Fibroblast of lung (primary cell): ENCODE data around the gene PAX2. TPM values are rescaled to one million over a fixed set of nuclear protein-coding genes. Genes with fewer than 3 reads are reported as not detected.

Source experiments
- DNase-seq, 2 donors: peaks; one replicate each; pipeline versions ENCODE4 v3.0.0 to v3.0.0-alpha.2; 2010; ENCODE audit warnings: low read depth in 2 of 2
- H2AFZ ChIP-seq: 2 replicates; pipeline ENCODE4 v1.5.1; 2012; ENCODE audit warnings: low read length, control low read depth, inconsistent platforms
- H3K27ac ChIP-seq: 2 replicates; pipeline ENCODE4 v1.5.1; 2011; ENCODE audit warnings: low read length, control low read depth; ENCODE audit not compliant: insufficient read depth
- H3K27me3 ChIP-seq: 2 replicates; pipeline ENCODE4 v1.5.1; 2011; ENCODE audit warnings: mild to moderate bottlenecking, low read length; ENCODE audit not compliant: control insufficient read depth, insufficient read depth
- H3K36me3 ChIP-seq: 2 replicates; pipeline ENCODE4 v1.5.1; 2011; ENCODE audit warnings: low read length; ENCODE audit not compliant: control insufficient read depth, insufficient read depth
- H3K4me1 ChIP-seq: 2 replicates; pipeline ENCODE4 v1.5.1; 2011; ENCODE audit warnings: low read length; ENCODE audit not compliant: control insufficient read depth, insufficient read depth; ENCODE audit errors: extremely low read depth
- H3K4me2 ChIP-seq: 2 replicates; pipeline ENCODE4 v1.5.1; 2011; ENCODE audit warnings: low read length, control low read depth; ENCODE audit not compliant: insufficient read depth; ENCODE audit errors: extremely low read depth
- H3K4me3 ChIP-seq, 4 experiments: fragments of 200-600 bp in 1 of 4; sonication (generic) in 1 of 4; replicated peaks in 1 of 4; 2 replicates each; pipeline ENCODE4 v1.5.1; 2011 to 2016; ENCODE audit warnings: low read length in 4 of 4, low read depth in 3 of 4, mild to moderate bottlenecking in 3 of 4, control low read depth in 2 of 4, inconsistent platforms in 1 of 4, mixed read lengths in 1 of 4; ENCODE audit not compliant: insufficient read depth in 1 of 4; ENCODE audit errors: control extremely low read depth in 1 of 4
- H3K79me2 ChIP-seq: 2 replicates; pipeline ENCODE4 v1.5.1; 2012; ENCODE audit warnings: mild to moderate bottlenecking, low read length, inconsistent platforms; ENCODE audit not compliant: control insufficient read depth, insufficient read depth
- H3K9ac ChIP-seq: 2 replicates; pipeline ENCODE4 v1.5.1; 2011; ENCODE audit warnings: mild to moderate bottlenecking, low read length, control low read depth; ENCODE audit not compliant: insufficient read depth
- H3K9me3 ChIP-seq: 2 replicates; pipeline ENCODE4 v1.5.1; 2012; ENCODE audit warnings: low read depth, low read length; ENCODE audit not compliant: control insufficient read depth, insufficient read depth
- H4K20me1 ChIP-seq: 2 replicates; pipeline ENCODE4 v1.5.1; 2011; ENCODE audit warnings: low read length; ENCODE audit not compliant: control insufficient read depth, insufficient read depth; ENCODE audit errors: extremely low read depth
- EZH2 ChIP-seq: IDR thresholded peaks from 2 replicates; pipeline ENCODE4 v1.5.1; 2012; ENCODE audit warnings: low read length, control low read depth, mild to moderate bottlenecking; ENCODE audit errors: missing control alignments
- polyA plus RNA-seq, 2 donors: library from polyadenylated mRNA; depleted of rRNA in 1 of 2; stranded (reverse) in 1 of 2; unstranded in 1 of 2; fragments of >200 nt; gene quantifications; 2 replicates each; pipeline ENCODE4 v1.2.1, GENCODE V29; 2011 to 2012; ENCODE audit warnings: missing spikeins in 1 of 2
- total RNA-seq: library from RNA; depleted of rRNA; stranded (reverse); fragments of >200 nt; gene quantifications from 2 replicates; pipeline ENCODE4 v1.2.1, GENCODE V29; 2014
- TF ChIP-seq, protein P1 (sequence below), 2 donors: IDR thresholded peaks in 1 of 2; conservative IDR thresholded peaks in 1 of 2; 1 replicate in 1 of 2; 2 replicates in 1 of 2; pipeline ENCODE4 v1.5.1; 2011 to 2012; ENCODE audit warnings: low read length in 2 of 2, control low read depth in 1 of 2, inconsistent platforms in 1 of 2, low read depth in 1 of 2, mild to moderate bottlenecking in 1 of 2

Gene PAX2
- total and polyA plus RNA-seq, 2 donors (not counting 1 experiment from before 2014, with no cell fraction given) = not detected

DNA sequence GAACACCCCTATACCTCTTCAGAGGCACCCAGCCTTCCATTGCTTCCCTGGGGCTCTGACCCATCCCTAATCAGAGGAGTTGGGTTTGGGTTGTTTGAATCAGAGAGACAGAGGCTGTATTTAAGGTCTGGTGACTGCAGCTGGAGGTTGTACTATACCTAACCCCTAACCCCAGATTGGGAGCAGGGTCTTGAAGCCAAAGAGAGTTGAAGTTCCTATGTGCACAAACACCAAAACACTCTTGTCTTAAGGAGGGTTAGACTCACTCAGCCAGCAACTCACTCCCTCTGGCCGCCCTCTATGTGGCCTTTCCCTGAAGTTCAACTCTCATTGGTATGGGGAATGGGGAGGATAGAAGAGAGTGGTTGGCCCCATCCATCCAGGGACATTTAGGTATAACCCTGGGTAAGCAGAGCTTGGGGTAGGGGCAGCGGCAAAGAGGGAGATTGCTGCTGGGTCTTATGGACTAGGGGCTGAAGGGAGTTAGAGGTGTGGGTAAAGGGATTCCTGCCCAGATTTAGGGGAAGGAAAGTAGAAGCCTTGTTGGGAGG lies 80.0 kb downstream of the PAX2 start:
- Histone ChIP-seq H3K4me2 (no peak overlapping the region), H3K27me3 (peaks cover 71% of the 10 kb centered on the region), H3K9me3 (no peaks in the 10 kb centered on the region), H3K4me3 (no peak overlapping the region), H3K4me1 (no peaks in the 10 kb centered on the region), H3K36me3 (no peaks in the 10 kb centered on the region), H3K9ac (no peak overlapping the region), H2AFZ (no peak overlapping the region), H3K27ac (no peak overlapping the region), H4K20me1 (no peaks in the 10 kb centered on the region), H3K79me2 (no peaks in the 10 kb centered on the region)
- TF ChIP-seq, protein P1, sequence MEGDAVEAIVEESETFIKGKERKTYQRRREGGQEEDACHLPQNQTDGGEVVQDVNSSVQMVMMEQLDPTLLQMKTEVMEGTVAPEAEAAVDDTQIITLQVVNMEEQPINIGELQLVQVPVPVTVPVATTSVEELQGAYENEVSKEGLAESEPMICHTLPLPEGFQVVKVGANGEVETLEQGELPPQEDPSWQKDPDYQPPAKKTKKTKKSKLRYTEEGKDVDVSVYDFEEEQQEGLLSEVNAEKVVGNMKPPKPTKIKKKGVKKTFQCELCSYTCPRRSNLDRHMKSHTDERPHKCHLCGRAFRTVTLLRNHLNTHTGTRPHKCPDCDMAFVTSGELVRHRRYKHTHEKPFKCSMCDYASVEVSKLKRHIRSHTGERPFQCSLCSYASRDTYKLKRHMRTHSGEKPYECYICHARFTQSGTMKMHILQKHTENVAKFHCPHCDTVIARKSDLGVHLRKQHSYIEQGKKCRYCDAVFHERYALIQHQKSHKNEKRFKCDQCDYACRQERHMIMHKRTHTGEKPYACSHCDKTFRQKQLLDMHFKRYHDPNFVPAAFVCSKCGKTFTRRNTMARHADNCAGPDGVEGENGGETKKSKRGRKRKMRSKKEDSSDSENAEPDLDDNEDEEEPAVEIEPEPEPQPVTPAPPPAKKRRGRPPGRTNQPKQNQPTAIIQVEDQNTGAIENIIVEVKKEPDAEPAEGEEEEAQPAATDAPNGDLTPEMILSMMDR (conservative IDR thresholded peaks at IDR 0.05 in 1 of 2, IDR thresholded peaks at IDR 0.05 in 1 of 2; ENCODE audit: low read depth in 1 of 2, low read length in 2 of 2) = no peak
- no peak for TF ChIP-seq EZH2
- no peak for DNase-seq

GRCh38 chr10:100826031-100826651 lies 80.8 kb downstream of the PAX2 start:
- H4K20me1 ChIP-seq = no peaks in the 10 kb centered on the region
- no peaks in the 10 kb centered on the region for H3K36me3 ChIP-seq
- peaks cover 74% of the 10 kb centered on the region for H3K27me3 ChIP-seq
- DNase-seq = no peak
- H3K4me1 ChIP-seq = no peaks in the 10 kb centered on the region
- no peak overlapping the region for H3K9ac ChIP-seq
- TF ChIP-seq EZH2 = peak; percentile 13
- TF ChIP-seq, protein P1 (conservative IDR thresholded peaks at IDR 0.05 in 1 of 2, IDR thresholded peaks at IDR 0.05 in 1 of 2; ENCODE audit: low read depth in 1 of 2, low read length in 2 of 2) = no peak
- no peak overlapping the region for H3K4me2 ChIP-seq
- no peaks in the 10 kb centered on the region for H3K79me2 ChIP-seq
- no peak overlapping the region for H3K27ac ChIP-seq
- no peak overlapping the region for H3K4me3 ChIP-seq
- no peak overlapping the region for H2AFZ ChIP-seq
- no peaks in the 10 kb centered on the region for H3K9me3 ChIP-seq

- TF ChIP-seq EZH2 = no peak
- TF ChIP-seq, protein P1 (conservative IDR thresholded peaks at IDR 0.05 in 1 of 2, IDR thresholded peaks at IDR 0.05 in 1 of 2; ENCODE audit: low read depth in 1 of 2, low read length in 2 of 2) = no peak
- no peak for DNase-seq
- Histone ChIP-seq H2AFZ (no peak overlapping the region), H3K9ac (no peak overlapping the region), H4K20me1 (no peaks in the 10 kb centered on the region), H3K27me3 (peaks cover 71% of the 10 kb centered on the region), H3K36me3 (no peaks in the 10 kb centered on the region), H3K4me2 (no peak overlapping the region), H3K4me1 (no peaks in the 10 kb centered on the region), H3K9me3 (no peaks in the 10 kb centered on the region), H3K27ac (no peak overlapping the region), H3K79me2 (no peaks in the 10 kb centered on the region), H3K4me3 (no peak overlapping the region)
These were observed 81.2 kb downstream of the PAX2 start for GRCh38 chr10:100826661-100826982.
